MM.1S (cell line): ENCODE measurements around the gene INSYN2A.

Experiments
- CTCF ChIP-seq: fragments of 300-600 bp; sonication (generic); IDR thresholded peaks from 2 replicates; pipeline ENCODE4 v1.5.1; 2016; ENCODE audit warnings: antibody characterized with exemption, low read length, mixed read lengths
- EZH2 ChIP-seq: fragments of 300-600 bp; sonication (generic); optimal IDR thresholded peaks from 2 replicates; pipeline ENCODE3; 2017; ENCODE audit warnings: low read depth, mild to moderate bottlenecking, antibody characterized with exemption, low read length, mixed read lengths
- EZH2phosphoT487 ChIP-seq: fragments of 300-600 bp; sonication (generic); IDR thresholded peaks from 2 replicates; pipeline ENCODE4 v1.6.1; 2018; ENCODE audit warnings: antibody characterized with exemption, low read length

- TF ChIP-seq CTCF: no peak
- no peak for TF ChIP-seq EZH2phosphoT487
- no peak for TF ChIP-seq EZH2
Observed at GRCh38 chr10:127182161-127182560, 14.2 kb downstream of the INSYN2A start.
